Parathyroid adenoma (tissue), 2 donors: ENCODE results near the gene CD74.

ENCODE experiments used
- H2AFZ ChIP-seq: fragments of 300-600 bp; sonication (generic); one replicate; pipeline ENCODE4 v1.7.0; 2017; ENCODE audit warnings: antibody characterized with exemption, mild to moderate bottlenecking
- H3K27ac ChIP-seq: fragments of 300-600 bp; sonication (generic); one replicate; pipeline ENCODE4 v1.7.0; 2017
- H3K27me3 ChIP-seq: fragments of 300-600 bp; sonication (generic); one replicate; pipeline ENCODE4 v1.7.0; 2017; ENCODE audit warnings: low read length; ENCODE audit not compliant: control insufficient read depth, insufficient read depth
- H3K36me3 ChIP-seq: fragments of 300-600 bp; sonication (generic); one replicate; pipeline ENCODE4 v1.7.0; 2017; ENCODE audit warnings: low read length; ENCODE audit not compliant: control insufficient read depth, insufficient read depth
- H3K4me1 ChIP-seq: fragments of 300-600 bp; sonication (generic); one replicate; pipeline ENCODE4 v1.7.0; 2017; ENCODE audit warnings: control low read depth
- H3K4me2 ChIP-seq: fragments of 300-600 bp; sonication (generic); one replicate; pipeline ENCODE4 v1.7.0; 2017; ENCODE audit warnings: low read length
- H3K4me3 ChIP-seq: fragments of 300-600 bp; sonication (generic); one replicate; pipeline ENCODE4 v1.7.0; 2017; ENCODE audit warnings: low read depth, low read length
- H3K79me2 ChIP-seq: fragments of 300-600 bp; sonication (generic); one replicate; pipeline ENCODE4 v1.7.0; 2017; ENCODE audit warnings: control low read depth
- H3K9ac ChIP-seq: fragments of 300-600 bp; sonication (generic); one replicate; pipeline ENCODE4 v1.7.0; 2017; ENCODE audit warnings: mild to moderate bottlenecking
- H3K9me3 ChIP-seq: fragments of 300-600 bp; sonication (generic); one replicate; pipeline ENCODE4 v1.7.0; 2017; ENCODE audit warnings: low read length; ENCODE audit not compliant: control insufficient read depth
- TF ChIP-seq, protein P1 (sequence below): fragments of 300-600 bp; sonication (generic); IDR thresholded peaks from one replicate; pipeline ENCODE4 v1.7.0; 2017; ENCODE audit warnings: antibody characterized with exemption, mild to moderate bottlenecking
- donor health status: primary hyperparathyroidism.

The CD74 gene

DNA sequence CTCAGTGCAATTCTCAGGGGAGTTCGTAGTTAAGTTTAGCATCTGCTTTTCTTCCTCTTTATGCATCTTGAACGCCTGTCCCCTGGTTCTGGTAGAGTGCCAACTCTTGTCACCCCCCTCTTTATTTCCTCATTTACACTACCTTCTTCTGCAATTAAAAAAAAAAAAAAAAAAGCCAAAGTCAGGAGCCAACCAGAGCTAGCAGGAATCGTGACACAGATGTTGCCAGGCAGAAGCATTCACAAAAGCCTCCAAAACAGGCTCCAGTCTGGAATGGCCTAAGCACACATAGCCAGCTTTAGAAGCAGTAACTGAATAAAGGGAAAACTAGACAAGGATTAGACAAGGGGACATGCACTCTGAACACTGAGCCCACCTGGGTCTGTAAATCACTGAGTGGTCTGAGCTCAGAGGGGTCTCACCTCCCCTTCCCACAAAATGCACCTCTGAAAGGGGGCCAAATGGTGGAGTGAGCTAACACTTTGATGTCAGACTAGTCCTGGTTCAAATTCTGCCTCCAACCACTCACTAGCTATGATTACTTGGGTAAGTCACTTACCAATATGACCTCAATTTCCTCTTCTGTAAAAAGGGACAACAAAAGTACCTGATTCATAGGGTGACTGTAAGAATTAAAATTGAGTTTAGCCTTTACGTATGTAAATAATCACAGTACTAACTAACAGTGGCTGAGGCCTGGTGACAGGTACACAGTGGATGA, 2.0 kb downstream of the CD74 start:
- Histone ChIP-seq H3K9ac (no peak overlapping the region), H3K27ac (peak overlapping the region; percentile 78), H3K9me3 (no peaks in the 10 kb centered on the region), H2AFZ (no peak overlapping the region), H3K79me2 (no peaks in the 10 kb centered on the region), H3K36me3 (no peaks in the 10 kb centered on the region), H3K27me3 (no peaks in the 10 kb centered on the region), H3K4me3 (peak overlapping the region; percentile 66), H3K4me1 (peaks cover 13% of the 10 kb centered on the region), H3K4me2 (peak overlapping the region; percentile 46)
- TF ChIP-seq, protein P1, sequence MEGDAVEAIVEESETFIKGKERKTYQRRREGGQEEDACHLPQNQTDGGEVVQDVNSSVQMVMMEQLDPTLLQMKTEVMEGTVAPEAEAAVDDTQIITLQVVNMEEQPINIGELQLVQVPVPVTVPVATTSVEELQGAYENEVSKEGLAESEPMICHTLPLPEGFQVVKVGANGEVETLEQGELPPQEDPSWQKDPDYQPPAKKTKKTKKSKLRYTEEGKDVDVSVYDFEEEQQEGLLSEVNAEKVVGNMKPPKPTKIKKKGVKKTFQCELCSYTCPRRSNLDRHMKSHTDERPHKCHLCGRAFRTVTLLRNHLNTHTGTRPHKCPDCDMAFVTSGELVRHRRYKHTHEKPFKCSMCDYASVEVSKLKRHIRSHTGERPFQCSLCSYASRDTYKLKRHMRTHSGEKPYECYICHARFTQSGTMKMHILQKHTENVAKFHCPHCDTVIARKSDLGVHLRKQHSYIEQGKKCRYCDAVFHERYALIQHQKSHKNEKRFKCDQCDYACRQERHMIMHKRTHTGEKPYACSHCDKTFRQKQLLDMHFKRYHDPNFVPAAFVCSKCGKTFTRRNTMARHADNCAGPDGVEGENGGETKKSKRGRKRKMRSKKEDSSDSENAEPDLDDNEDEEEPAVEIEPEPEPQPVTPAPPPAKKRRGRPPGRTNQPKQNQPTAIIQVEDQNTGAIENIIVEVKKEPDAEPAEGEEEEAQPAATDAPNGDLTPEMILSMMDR: no peak

DNA sequence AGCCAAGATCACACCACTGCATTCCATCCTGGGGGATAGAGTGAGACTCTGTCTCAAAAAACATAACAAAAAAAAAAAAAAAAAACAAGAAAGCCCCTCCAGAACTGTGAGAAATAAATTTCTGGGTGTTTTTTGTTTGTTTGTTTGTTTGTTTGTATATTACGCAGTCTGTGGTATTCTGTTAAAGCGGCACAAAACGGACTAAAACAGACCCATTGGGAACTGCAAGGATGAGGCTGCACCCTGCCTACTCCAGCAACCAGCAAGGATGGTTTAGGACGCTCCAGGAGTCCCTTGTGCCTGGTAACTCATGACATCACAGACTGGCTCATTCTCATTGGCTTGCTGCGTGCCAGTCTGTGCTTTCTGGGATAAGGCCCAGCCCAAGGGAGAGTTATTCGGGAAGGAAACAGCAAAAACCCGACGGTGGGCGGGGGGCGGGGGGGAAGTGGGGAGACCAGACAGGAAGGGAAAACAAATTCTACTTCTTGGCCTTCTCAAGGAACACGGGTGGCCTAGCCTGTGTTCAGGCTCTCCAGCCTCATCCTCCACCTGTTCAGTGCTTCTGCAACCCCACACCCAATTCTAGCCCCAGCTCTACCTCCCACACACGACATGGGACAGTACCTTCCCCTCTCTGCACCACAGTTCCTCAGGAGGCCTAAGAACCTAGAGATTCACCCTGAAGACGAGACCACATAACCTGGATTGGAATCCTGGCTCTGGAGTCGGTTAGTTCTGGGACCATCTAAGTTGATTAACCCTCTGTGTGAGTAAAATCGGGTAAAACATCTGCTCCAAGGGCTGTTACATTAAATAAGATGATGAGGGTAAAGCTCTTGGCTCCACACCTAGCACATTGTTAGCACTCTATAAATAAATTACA, 2.8 kb downstream of the CD74 start:
- Histone ChIP-seq H3K4me1 (peaks cover 13% of the 10 kb centered on the region), H3K9me3 (no peaks in the 10 kb centered on the region), H3K36me3 (no peaks in the 10 kb centered on the region), H3K4me3 (peak overlapping the region; percentile 66), H3K27me3 (no peaks in the 10 kb centered on the region), H3K27ac (peak overlapping the region; percentile 78), H3K79me2 (no peaks in the 10 kb centered on the region), H3K9ac (no peak overlapping the region), H3K4me2 (peak overlapping the region; percentile 4), H2AFZ (peak overlapping the region; percentile 21)
- TF ChIP-seq, protein P1: no peak

DNA sequence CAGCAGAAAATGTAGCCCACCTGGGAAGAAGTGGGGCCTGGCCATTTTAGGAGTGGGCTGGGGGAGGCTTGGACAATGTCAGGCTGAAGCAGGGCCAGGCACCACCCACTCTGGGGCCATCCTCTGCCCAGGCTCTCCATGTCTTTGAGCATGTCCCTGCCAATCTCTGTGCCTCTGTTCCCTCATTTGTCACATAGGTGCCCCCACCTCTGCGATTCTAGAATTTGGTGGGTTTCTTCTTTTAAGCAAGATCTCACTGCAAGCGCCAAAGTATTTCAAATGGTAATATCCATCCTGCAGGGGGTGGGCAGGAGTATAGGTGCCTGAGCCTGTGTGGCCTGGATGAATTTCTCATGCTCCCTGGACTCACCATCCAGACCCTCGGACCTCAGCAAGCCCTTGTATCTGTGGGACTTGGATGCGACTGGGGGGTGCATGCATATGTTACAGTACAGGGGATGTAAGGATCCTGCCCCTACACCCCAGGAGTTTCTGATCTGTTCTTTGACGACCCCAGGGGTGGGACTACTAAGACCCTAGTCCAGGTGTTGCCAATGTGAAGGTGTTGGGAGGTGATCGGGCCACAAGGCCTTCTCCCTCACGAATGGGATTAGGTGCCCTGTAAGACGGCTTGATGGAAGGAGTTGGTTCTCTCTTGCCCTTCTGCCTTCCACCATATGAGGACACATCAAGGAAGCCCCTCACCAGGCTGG, 4.3 kb downstream of the CD74 start:
- Histone ChIP-seq H3K4me2 (no peak overlapping the region), H3K79me2 (no peaks in the 10 kb centered on the region), H3K27ac (peak overlapping the region; percentile 43), H3K36me3 (no peaks in the 10 kb centered on the region), H3K27me3 (no peaks in the 10 kb centered on the region), H2AFZ (no peak overlapping the region), H3K4me3 (no peak overlapping the region), H3K9me3 (no peaks in the 10 kb centered on the region), H3K9ac (no peak overlapping the region), H3K4me1 (peaks cover 10% of the 10 kb centered on the region)
- TF ChIP-seq, protein P1: no peak

DNA sequence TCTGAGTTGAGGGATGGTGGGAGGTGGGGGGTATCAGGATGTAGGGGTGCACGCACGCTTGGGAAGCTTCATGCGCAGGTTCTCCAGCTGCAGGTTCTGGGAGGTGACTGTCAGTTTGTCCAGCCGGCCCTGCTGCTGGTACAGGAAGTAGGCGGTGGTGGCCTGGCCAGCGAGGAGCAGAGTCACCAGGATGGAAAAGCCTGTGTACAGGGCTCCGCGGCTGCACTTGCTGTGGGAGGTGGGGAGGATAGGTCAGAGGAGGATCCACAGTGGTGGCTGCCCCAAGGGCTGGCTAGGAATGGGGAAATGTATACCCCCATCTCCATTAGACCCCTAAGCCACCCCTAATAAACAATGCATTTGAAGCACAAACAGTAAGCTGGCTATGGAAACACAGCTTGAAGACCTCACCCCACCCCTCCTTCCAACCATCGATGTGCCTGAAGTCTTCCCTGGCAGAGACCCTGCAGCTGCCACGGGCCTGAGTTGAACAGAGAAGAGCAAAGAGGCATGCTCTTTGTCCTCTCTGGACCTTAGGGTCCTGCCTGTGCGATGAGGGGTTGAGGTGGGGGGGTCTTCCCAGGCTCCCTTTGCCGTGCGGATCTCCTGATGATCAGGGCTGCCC, 5.5 kb downstream of the CD74 start:
- no peak overlapping the region for H2AFZ ChIP-seq
- H3K79me2 ChIP-seq: no peaks in the 10 kb centered on the region
- H3K9me3 ChIP-seq: no peaks in the 10 kb centered on the region
- H3K4me3 ChIP-seq: no peak overlapping the region
- H3K27ac ChIP-seq: no peak overlapping the region
- no peak overlapping the region for H3K9ac ChIP-seq
- H3K36me3 ChIP-seq: no peaks in the 10 kb centered on the region
- no peaks in the 10 kb centered on the region for H3K27me3 ChIP-seq
- H3K4me2 ChIP-seq: no peak overlapping the region
- TF ChIP-seq, protein P1: no peak
- H3K4me1 ChIP-seq: peaks cover 4% of the 10 kb centered on the region
